OCI-M1 (cell line): ENCODE results near the gene COL4A6.
"Not testable (repeated sequence)": the region's sequence is repeated elsewhere in the genome, so short reads cannot be mapped to it uniquely, and the experiment has no call there.

Source experiments
- DNase-seq: peaks from one replicate; lab custom pipeline; 2025; lab: John Stamatoyannopoulos, UW

COL4A6 gene

GRCh38 chrX:108438110-108438623 lies at the start of gene COL4A6:
COL4A6 (minus strand) TSS chrX:108438422; CDS start chrX:108438196, 226 bp downstream.
- no peak for DNase-seq

GRCh38 chrX:108485960-108486359 lies 47.7 kb upstream of the COL4A6 start:
- DNase-seq = no peak

GRCh38 chrX:108484251-108484650 lies 46.0 kb upstream of the COL4A6 start:
- DNase-seq = no peak

GRCh38 chrX:108481528-108481927 lies 43.3 kb upstream of the COL4A6 start:
- DNase-seq = not testable (repeated sequence)

- no peak for DNase-seq
Measured at GRCh38 chrX:108473979-108474378, 35.8 kb upstream of the COL4A6 start.

GRCh38 chrX:108468486-108468885 lies 30.3 kb upstream of the COL4A6 start:
- DNase-seq = no peak

GRCh38 chrX:108464604-108465003 lies 26.4 kb upstream of the COL4A6 start:
- no peak for DNase-seq

GRCh38 chrX:108456971-108457477 lies 18.8 kb upstream of the COL4A6 start:
- no peak for DNase-seq

GRCh38 chrX:108453841-108454240 lies 15.6 kb upstream of the COL4A6 start:
- no peak for DNase-seq

- DNase-seq = peak; percentile 50
Measured at GRCh38 chrX:108447303-108447702, 9.1 kb upstream of the COL4A6 start.

GRCh38 chrX:108442901-108443464 lies 4.8 kb upstream of the COL4A6 start:
- no peak for DNase-seq

- DNase-seq = no peak
Measured at GRCh38 chrX:108439961-108440696, 1.9 kb upstream of the COL4A6 start.

- no peak for DNase-seq
Measured at GRCh38 chrX:108439426-108439942, 1.3 kb upstream of the COL4A6 start, which contains the start of gene COL4A5. COL4A5 (plus strand) TSS chrX:108439838; CDS start chrX:108440126, 288 bp downstream.

GRCh38 chrX:108437349-108438109 lies 693 bp downstream of the COL4A6 start:
- no peak for DNase-seq

- DNase-seq = no peak
Measured at GRCh38 chrX:108435261-108435660, 3.0 kb downstream of the COL4A6 start.

- no peak for DNase-seq
Measured at GRCh38 chrX:108426262-108426661, 12.0 kb downstream of the COL4A6 start.

- DNase-seq = no peak
Measured at GRCh38 chrX:108420481-108420880, 17.7 kb downstream of the COL4A6 start.

GRCh38 chrX:108419401-108419800 lies 18.8 kb downstream of the COL4A6 start:
- DNase-seq = no peak

GRCh38 chrX:108417257-108417656 lies 21.0 kb downstream of the COL4A6 start:
- DNase-seq = no peak

GRCh38 chrX:108415891-108416290 lies 22.3 kb downstream of the COL4A6 start:
- DNase-seq = no peak

GRCh38 chrX:108415146-108415545 lies 23.1 kb downstream of the COL4A6 start:
- no peak for DNase-seq

GRCh38 chrX:108412783-108413182 lies 25.4 kb downstream of the COL4A6 start:
- DNase-seq = no peak
